Measurements from ENCODE around the gene RAB24. TPM values are rescaled to one million over a fixed set of nuclear protein-coding genes. Genes with fewer than 3 reads are reported as not detected.
"Not testable (repeated sequence)": the region's sequence is repeated elsewhere in the genome, so short reads cannot be mapped to it uniquely, and the experiment has no call there.

Gene RAB24
- total RNA-seq, 1 donor from 2014 or later: 16.1 TPM

- no peak for DNase-seq
Measured at GRCh38 chr5:177310757-177311391, 7.4 kb upstream of the RAB24 start.

- no peak for DNase-seq
Measured at GRCh38 chr5:177310332-177310731, 6.8 kb upstream of the RAB24 start.

GRCh38 chr5:177309351-177310191, 6.1 kb upstream of the RAB24 start:
- no peak for DNase-seq

GRCh38 chr5:177308740-177309139, 5.2 kb upstream of the RAB24 start:
- no peak for DNase-seq

- no peak for DNase-seq
Measured at GRCh38 chr5:177307544-177308363, 4.2 kb upstream of the RAB24 start.

- DNase-seq: no peak
Measured at GRCh38 chr5:177306674-177307543, 3.4 kb upstream of the RAB24 start.

GRCh38 chr5:177306103-177306640, 2.7 kb upstream of the RAB24 start:
- DNase-seq: not testable (repeated sequence)

- no peak for DNase-seq
Measured at GRCh38 chr5:177304392-177305119, 1.0 kb upstream of the RAB24 start.

- DNase-seq: no peak
Measured at GRCh38 chr5:177303925-177304391, 439 bp upstream of the RAB24 start.

- no peak for DNase-seq
Measured at GRCh38 chr5:177302354-177303110, 987 bp downstream of the RAB24 start.

GRCh38 chr5:177301503-177302165, 1.9 kb downstream of the RAB24 start:
- no peak for DNase-seq

GRCh38 chr5:177300951-177301350, 2.6 kb downstream of the RAB24 start:
- DNase-seq: no peak

GRCh38 chr5:177300236-177300880, 3.2 kb downstream of the RAB24 start:
- DNase-seq: no peak

GRCh38 chr5:177299697-177300096, 3.8 kb downstream of the RAB24 start:
- DNase-seq: no peak

GRCh38 chr5:177297922-177298321, 5.6 kb downstream of the RAB24 start:
- no peak for DNase-seq

- no peak for DNase-seq
Measured at GRCh38 chr5:177296581-177296980, 6.9 kb downstream of the RAB24 start.

- DNase-seq: no peak
Measured at GRCh38 chr5:177295924-177296323, 7.6 kb downstream of the RAB24 start.

- DNase-seq: no peak
Measured at GRCh38 chr5:177294632-177295031, 8.9 kb downstream of the RAB24 start.
